ENCODE measurements around the gene TNFSF18. TPM values are rescaled to one million over a fixed set of nuclear protein-coding genes. Genes with fewer than 3 reads are reported as not detected.
A peak's percentile ranks its signal among the peaks of the same experiment; 100 is the strongest.
"Not testable (repeated sequence)": the region's sequence is repeated elsewhere in the genome, so short reads cannot be mapped to it uniquely, and the experiment has no call there.

Gene TNFSF18, protein sequence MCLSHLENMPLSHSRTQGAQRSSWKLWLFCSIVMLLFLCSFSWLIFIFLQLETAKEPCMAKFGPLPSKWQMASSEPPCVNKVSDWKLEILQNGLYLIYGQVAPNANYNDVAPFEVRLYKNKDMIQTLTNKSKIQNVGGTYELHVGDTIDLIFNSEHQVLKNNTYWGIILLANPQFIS
- under 1 TPM; 0.12 to 0.44 (median 0.17) TPM for polyA plus RNA-seq (ENCODE audit: insufficient read length in 4 of 4)

DNA sequence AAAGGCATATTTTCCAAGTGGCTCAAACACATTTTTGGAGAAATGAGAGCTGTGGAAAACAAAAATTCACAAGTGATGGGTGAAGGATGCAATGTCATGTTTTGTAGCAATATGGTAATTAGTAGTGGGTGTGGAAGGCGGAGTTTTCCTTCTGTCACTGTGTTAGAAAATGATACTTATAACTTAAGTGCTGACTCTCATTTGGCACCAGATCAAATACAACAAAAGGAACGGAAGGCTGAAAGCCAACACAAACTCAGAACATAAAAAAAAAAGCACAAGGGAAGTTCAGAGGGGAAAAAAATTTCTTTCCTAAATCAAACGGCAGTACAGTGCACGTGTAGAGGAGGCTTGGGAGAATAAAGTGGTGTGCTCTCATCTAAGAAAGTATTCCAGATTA lies at the start of gene TNFSF18:
Gene TNFSF18, minus strand, starts transcription at position 77 of the 400 bp plus-strand sequence. Its CDS starts 45 bp downstream, at position 32.
- peak; percentile 31 to 39 (median 36) for DNase-seq (ENCODE audit: low read depth in 4 of 4, low spot score in 3 of 4)

DNA sequence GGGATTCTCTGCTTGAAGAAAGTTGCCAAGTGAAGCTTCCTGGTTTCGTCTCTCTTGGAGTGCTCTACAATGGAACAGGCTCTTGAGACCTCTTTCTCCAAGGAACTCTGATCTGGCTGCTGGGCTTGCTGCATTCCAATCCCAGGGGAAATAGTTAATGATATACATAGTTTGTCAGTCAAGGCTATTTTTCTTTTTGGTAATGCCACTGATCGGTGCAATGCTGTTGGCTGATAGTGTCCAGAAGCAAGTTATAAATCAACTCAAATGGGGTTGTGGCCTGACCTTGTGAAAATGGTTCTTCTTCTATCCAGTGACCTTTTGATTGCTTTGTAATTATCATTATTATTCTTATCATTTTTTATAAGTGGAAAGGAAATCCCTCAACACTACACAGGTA lies 48.4 kb upstream of the TNFSF18 start:
- no peak for DNase-seq (ENCODE audit: low read depth in 4 of 4, low spot score in 3 of 4)

DNA sequence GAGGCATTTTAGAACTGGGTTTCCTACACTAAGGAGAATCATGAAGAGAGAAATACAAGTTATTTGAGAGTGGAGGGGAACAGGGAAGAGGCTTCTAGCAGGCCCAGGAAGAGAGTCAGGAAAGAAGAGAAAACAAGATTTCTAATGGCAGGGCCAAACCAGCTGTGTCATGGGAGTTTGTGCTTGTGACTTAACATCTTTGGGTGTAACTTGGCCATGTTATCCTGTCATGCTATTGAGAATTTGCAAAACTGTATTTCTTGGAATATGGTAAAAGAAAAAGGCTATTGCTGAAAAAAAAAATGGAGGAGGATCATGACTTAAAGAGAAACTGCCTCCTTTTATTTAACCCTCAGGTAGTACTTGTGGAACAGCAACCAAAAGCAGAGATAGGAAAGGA lies 47.4 kb upstream of the TNFSF18 start:
- DNase-seq (ENCODE audit: low read depth in 4 of 4, low spot score in 3 of 4), result no peak

DNA sequence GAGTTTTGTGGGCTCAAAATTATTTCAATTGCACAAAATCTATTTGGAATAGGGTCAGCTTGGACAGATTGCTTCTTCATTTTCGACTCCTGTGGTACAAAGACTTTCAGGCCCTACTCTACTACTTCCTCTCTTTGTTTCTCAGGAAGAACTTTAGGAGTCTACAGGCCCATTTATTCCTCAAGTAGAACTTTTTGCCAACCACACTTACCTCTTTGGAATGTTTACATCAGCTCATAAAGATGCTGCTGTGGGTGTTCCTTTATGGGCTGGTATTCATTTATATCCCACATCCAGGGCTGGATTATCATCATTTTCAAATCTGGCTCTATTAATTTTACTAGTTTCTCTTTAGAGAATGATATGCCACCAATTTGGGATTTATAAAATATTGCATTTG lies 46.3 kb upstream of the TNFSF18 start:
- DNase-seq (ENCODE audit: low read depth in 4 of 4, low spot score in 3 of 4), result no peak

DNA sequence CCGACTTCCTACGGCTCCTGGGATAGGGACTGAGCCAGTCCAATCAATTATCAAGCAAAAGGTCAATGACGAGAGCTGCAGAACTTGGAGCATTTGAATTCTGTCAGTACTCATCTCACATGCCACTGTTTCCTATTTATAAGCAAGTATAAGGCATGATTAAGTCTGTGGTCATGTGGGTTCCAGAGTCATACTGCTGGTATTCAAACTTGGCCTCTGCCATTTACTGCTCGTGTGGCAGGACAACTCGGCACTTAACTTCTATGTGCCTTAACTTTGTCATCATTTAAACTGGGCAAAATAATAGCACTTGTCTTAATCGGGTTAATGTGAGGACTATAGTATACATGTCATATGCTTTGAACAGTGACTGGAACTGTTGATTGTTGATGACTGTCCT lies 44.9 kb upstream of the TNFSF18 start:
- no peak for DNase-seq (ENCODE audit: low read depth in 4 of 4, low spot score in 3 of 4)

DNA sequence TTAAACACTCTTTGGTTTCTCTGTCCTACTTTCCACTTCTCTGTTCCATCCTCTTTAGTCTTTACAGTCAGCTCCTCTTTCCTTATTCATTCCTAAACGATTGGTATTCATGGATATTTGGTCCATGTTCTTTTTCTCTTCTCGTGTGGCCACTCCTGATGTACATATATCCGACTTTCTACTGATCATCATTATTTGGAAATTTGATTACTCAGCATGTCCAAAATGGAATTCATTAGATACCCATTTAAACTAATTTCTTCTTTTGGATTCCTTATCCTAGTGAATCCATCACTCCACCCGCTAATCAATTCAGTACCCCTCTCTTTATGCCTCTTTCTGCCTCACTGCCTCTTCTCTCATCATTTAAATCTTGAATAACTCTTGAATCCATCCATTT lies 43.8 kb upstream of the TNFSF18 start:
- DNase-seq (ENCODE audit: low read depth in 4 of 4, low spot score in 3 of 4), result no peak

DNA sequence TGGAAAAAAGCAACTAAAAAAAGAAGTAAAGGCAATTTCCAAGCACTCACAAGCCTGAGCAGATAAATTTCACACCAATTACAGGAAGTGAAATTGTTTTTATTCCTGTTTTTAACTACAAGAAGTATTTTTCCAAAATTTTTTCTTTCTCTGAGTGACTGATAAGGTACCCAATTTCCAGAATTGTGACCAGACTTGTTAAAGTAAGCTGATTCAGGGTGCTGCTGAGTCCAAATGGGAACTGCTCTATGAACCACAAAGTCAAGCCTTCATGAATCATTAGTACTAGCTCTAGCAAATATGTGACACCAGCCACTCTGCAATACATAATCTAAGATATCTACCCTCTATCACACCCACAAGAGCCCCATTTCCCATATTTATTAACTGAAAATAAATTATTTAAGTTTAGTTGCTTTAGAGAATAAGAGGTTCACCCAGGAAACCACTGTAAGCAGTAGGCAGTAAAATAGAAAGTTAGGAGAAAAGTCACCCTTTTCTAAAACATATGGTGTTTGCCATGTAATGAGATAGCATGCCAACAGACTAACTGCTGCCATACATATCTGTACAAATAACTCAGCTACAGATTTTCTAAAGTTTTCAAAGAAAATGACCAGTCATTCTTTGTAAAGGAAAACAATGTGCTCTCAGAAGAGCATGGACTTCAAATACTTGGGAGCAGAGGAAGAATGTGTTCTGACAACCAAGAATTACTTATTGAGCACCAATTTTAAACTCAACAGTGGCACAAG lies 43.1 kb upstream of the TNFSF18 start:
- no peak for DNase-seq (ENCODE audit: low read depth in 4 of 4, low spot score in 3 of 4)

DNA sequence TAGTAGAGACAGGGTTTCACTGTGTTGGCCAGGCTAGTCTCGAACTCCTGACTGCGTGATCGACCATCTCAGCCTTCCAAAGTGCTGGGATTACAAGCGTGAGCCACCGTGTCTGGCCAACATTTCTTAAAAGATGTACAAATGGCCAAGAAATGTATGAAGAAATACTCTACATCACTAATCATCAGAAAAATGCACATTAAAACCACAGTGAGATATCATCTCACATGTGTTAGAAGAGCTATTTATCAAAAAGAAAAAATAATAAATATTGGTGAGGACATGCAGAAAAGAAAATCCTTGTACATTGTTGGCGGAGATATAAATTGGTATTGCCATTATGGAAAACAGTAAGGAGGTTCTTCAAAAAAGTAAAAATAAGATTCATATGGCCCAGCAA lies 33.6 kb upstream of the TNFSF18 start:
- DNase-seq (ENCODE audit: low read depth in 4 of 4, low spot score in 3 of 4), result no peak

DNA sequence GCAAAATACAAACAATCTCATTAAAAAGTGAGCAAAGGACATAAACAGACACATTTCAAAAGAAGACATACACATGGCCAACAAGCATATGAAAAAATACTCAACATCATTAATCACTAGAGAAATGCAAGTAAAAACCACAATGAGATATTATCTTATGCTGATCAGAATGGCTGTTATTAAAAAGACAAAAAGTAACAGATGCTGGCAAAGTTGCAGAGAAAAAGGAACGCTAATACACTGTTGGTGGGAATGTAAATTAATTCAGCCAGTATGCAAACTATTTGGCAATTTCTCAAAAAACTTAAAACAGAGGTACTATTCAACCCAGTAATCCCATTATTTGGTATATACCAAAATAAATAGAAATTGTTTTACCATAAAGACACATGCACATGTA lies 32.2 kb upstream of the TNFSF18 start:
- DNase-seq (ENCODE audit: low read depth in 4 of 4, low spot score in 3 of 4), result no peak

DNA sequence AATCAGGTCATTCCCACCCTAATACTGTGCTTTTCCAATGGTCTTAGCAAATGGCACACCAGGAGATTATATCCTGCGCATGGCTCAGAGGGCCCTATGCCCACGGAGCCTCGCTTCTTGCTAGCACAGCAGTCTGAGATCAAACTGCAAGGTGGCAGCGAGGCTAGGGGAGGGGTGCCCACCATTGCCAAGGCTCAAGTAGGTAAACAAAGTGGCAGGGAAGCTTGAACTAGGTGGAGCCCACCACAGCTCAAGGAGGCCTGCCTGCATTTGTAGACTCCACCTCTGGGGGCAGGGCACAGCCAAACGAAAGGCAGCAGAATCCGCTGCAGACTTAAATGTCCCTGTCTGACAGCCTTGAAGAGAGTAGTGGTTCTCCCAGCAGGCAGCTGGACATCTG lies 23.5 kb upstream of the TNFSF18 start:
- DNase-seq (ENCODE audit: low read depth in 4 of 4, low spot score in 3 of 4), result not testable (repeated sequence)

DNA sequence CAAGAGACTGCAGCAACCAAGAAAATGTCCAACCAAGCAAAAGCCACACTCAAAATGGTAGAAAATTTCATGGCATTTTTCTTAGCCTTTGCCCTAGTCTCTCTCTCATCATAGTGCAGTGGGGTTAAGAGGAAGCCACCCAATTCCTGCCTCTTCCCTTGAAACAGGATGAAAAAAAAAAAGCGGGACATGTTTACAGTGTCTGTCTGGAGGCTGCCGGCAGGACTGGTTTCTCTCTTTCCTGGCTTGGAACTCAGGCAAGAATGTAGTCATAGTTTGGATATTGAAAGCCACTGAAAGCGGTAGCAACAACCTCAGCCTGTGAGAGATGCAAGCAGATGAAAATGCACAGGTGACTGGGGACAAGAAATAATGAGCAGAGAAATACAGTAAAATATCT lies 13.3 kb upstream of the TNFSF18 start:
- no peak for DNase-seq (ENCODE audit: low read depth in 4 of 4, low spot score in 3 of 4)

DNA sequence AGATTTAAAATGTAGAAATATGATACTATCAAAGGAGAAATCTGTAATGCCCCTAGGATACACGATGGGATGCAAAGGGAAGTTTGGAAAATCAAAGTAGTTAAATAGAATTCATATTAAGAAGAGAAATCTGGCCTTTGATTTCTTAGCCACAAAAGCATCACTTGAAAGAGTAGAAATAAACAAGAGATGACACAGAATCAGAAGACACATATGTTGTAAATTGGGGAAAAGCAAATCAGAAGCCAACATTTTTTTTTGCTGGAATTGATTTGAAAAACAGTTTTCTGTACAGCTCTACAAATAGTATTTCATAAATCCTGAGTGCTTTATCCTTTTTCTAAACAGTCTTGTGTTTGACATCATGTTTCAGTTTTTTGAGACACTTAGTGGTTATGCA lies 12.4 kb upstream of the TNFSF18 start:
- no peak for DNase-seq (ENCODE audit: low read depth in 4 of 4, low spot score in 3 of 4)

DNA sequence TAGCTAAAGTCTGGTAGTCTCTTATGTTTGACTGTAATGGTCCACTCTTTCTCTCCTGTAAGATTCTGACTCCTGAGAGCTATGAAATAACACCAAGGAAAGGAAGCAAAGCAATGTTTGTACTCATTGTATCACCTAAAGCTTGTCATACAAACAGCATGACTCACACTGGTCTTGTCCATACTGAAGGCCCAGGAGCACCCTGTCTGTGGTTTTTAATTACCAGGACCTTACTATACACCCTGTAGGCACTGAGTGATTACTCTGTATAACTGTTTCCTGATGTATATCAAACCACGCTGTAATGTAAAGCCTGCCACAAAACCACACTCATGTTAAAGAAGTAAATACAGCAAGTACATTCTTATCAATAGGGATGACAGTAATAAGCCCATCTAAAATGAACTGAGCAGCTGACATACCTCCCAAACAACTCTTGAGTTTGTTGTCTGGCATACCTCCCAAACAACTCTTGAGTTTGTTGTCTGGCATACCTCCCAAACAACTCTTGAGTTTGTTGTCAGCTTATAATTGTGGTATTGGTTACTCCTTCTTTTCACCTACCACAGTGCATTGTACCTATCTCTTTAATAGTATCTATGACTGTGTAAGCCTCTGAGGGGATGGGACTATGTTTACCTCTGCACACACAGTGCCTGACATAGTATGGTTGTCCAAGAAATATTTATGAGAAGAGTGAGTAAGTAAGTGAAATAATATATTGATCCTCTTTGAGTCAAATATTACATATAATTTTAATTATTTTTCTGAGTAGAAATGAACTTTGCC lies 11.6 kb upstream of the TNFSF18 start:
- no peak for DNase-seq (ENCODE audit: low read depth in 4 of 4, low spot score in 3 of 4)

DNA sequence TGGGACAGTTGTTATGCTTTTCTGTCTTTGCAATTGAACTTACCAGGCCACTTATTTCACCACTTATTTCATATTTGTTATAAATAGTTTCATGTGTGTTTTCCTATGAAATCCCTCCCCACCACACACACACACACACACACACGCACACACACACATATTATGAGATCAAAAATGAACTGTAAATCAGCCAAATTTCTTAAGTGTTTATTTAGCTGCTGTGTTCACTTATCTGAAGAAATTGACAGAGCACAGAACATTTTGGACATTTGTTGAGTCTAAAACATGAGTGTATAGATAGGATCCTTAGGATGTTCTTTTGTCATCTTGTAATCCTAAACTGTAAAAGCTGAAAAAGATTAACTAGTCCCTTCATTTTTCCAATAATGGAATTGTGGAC lies 7.8 kb upstream of the TNFSF18 start:
- no peak for DNase-seq (ENCODE audit: low read depth in 4 of 4, low spot score in 3 of 4)

DNA sequence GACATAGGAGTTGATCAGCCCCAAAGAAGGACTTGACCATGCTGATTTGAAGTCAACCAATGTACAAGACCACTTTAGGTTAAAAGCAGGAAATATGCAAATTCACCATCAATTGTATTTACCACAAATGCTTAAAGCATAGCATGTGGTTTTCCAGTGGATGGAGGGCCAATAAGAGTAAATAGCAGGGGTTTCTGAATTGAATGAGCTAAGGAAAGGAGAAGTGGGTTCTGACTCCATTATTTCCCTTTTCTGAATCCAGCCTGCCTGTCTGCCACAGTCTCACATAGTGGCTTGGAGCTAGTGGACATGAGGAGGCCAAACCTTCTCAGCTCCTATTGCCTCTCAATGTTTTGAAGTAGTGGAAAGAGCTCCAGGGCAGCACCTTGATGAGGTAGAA lies 7.2 kb upstream of the TNFSF18 start:
- DNase-seq (ENCODE audit: low read depth in 4 of 4, low spot score in 3 of 4), result no peak

DNA sequence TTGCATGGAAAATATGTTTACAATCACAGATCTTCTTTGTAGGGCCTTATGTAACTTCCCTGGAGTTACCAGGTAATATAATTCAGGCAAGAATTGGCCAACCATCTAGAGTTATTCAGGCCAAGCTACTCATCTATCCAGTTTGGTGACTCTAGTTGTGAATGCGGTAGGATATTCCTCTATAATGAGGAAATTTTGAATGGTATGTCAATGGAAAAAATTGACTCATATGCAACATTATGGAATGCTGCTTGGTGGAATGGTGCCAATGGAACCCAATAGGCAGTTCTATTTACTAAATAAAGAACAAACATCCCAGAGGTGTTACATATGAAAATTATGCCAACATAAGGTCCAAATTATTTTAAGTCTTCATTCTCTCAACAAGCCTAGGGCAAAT lies 5.6 kb upstream of the TNFSF18 start:
- DNase-seq (ENCODE audit: low read depth in 4 of 4, low spot score in 3 of 4), result no peak

DNA sequence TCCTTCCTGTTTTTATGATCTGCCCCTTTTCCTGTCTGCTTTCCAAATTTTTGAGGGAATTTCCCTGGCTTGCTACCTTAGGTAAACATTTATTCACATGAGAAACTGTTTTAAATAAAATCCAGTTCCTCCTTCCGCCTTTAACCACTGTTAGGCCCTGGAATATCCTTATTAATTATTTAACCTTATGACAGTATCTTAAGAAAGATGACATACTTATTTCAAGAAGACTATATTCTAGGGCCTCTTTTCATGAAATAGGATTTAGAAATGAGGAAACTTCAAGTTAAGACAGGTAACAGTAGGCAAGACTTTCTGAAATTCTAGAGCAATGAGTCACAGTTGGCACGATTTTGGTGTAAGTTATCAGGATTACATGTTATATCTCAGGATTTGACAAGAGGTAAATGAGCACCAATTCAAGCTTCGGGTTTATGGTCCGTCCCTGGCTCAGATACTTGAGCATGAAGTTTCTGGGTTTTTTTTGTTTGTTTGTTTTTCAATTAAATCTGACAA lies 2.0 kb upstream of the TNFSF18 start:
- no peak for DNase-seq (ENCODE audit: low read depth in 4 of 4, low spot score in 3 of 4)

DNA sequence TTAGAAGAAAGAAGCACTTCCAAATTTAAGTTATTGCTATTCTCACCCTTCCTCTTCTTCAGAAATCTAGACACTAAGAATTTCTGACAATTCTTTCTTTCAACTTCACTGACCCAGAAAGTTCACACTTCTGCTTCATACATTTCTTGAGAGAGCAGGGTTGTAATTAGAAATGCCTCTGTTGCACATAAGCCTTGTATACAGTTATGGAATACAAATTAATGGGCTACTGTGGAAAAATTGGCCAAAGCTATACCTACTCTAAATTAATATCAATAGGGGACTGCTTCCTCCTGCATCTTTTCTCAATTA lies 1.5 kb downstream of the TNFSF18 start:
- DNase-seq (ENCODE audit: low read depth in 4 of 4, low spot score in 3 of 4), result no peak

DNA sequence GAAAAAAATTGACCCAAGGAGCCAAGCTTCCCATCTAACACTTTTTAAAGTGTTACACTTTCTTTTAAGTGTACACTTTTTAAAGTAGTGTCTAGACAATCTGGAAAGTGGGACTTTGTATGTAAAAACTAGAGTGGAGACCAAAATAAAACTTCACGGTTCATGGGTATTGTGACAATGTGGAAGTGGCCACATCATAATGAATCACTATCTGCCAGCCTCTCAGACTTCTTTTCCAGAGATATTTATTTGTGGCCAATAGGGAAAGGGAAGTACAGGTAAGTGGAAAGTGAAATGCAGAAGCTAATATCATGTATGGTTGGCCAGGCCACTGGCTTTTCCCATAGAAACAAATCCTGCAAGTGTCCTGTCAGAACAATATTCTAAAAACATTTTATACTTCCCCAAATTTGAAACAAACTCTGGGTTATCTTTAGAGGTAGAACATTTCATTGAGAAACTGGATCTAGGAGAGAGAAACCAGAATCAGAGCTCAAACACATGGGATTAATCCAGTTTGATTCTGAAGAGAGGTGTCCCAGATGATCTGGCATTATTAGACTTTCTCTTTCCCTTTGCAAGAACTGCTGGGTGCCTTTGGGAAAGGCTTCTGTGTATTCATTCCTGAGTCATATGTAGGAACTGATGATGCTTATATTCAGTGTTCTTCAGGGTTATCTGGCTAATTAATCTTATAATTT lies 2.0 kb downstream of the TNFSF18 start:
- DNase-seq (ENCODE audit: low read depth in 4 of 4, low spot score in 3 of 4), result no peak

DNA sequence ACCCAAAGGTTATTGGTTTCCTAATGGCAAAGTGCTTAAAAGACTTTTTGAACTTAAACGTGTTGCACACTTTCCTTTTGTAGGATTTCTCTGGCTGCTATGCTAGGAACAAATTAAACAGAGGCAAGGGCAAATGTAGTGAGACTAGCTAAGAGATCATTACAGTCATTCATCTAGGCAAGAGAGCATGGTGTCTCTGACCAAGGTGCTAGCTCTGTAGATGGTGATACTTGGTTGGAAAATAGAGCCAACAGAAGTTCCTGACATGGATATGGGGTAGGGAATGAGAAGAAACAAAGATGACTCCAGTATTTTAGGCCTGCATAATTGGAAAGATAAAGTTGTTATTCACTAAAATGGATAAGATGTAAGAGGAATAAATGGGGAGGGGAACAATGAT lies 6.1 kb downstream of the TNFSF18 start:
- no peak for DNase-seq (ENCODE audit: low read depth in 4 of 4, low spot score in 3 of 4)

DNA sequence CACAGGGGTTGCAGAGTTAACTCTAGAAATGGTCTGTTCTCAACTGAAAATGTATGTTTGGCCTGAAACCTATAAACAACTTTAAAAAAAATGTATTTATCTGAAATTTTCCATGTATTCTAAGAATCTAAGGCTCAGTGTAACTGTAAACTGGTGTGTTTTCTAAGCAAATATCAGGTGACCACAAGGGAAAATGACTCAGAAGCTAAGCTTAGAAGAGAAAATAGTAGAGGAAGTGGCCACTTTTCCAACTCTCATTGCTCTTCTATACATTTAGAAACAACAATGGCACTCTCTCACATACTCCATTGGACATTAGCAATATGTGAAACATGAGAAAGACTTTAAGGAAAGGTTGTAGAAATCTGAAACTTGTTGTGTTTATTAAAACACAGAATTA lies 7.5 kb downstream of the TNFSF18 start:
- no peak for DNase-seq (ENCODE audit: low read depth in 4 of 4, low spot score in 3 of 4)
